SH-SY5Y (cell line): ENCODE results near the gene NXPH2.

ENCODE experiments used
- GATA2 ChIP-seq: IDR thresholded peaks from 2 replicates; pipeline ENCODE4 v1.6.1; 2011; ENCODE audit warnings: mild to moderate bottlenecking, low read depth, low read length
- GATA3 ChIP-seq: IDR thresholded peaks from 2 replicates; pipeline ENCODE4 v1.6.1; 2011; ENCODE audit warnings: low read depth, mild to moderate bottlenecking, low read length, moderate library complexity

DNA sequence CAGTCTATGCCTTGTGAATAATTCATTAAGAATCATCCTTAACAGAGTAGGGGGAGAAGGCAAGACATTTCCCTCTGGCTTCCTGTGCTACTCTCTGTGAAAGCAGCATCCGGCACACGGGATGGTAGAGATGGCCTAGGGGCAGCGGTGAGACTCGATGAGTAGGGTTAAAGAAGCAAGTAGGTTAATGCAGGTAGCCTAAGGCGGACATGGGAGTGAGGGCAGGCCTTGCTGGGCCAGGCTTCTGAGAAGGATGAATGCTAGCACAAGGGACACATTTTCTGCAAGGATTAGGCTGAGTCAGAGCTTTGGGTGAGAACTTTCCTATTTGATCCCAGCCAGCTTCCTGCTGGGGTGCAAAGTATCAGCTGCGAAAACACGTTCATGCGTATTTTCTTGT, 80.8 kb downstream of the NXPH2 start:
- TF ChIP-seq GATA3, result no peak
- TF ChIP-seq GATA2, result no peak
